Activated CD4-positive, alpha-beta T cell treated with anti-CD3 and anti-CD28 coated beads for 24 hours (primary cell): ENCODE data around the gene ST3GAL3.

ENCODE experiments used
- DNase-seq, 2 donors: peaks; one replicate each; pipeline ENCODE4 v3.0.0-alpha.2; 2020; ENCODE audit warnings: low read depth in 2 of 2

The ST3GAL3 gene

GRCh38 chr1:43786201-43786958, 79.0 kb downstream of the ST3GAL3 start:
- no peak for DNase-seq

- no peak for DNase-seq
Measured at GRCh38 chr1:43786960-43787359, 79.6 kb downstream of the ST3GAL3 start.

GRCh38 chr1:43789604-43790550, 82.5 kb downstream of the ST3GAL3 start:
- no peak for DNase-seq

GRCh38 chr1:43791243-43791642, 83.9 kb downstream of the ST3GAL3 start:
- no peak for DNase-seq

- DNase-seq: no peak
Measured at GRCh38 chr1:43796111-43796581, 88.8 kb downstream of the ST3GAL3 start.

- no peak for DNase-seq
Measured at GRCh38 chr1:43797891-43798290, 90.6 kb downstream of the ST3GAL3 start.

- no peak for DNase-seq
Measured at GRCh38 chr1:43799656-43800635, 92.6 kb downstream of the ST3GAL3 start.

GRCh38 chr1:43800771-43801170, 93.4 kb downstream of the ST3GAL3 start:
- no peak for DNase-seq

- no peak for DNase-seq
Measured at GRCh38 chr1:43801203-43801602, 93.9 kb downstream of the ST3GAL3 start.

GRCh38 chr1:43802356-43802980, 95.1 kb downstream of the ST3GAL3 start:
- no peak for DNase-seq

GRCh38 chr1:43803105-43803504, 95.8 kb downstream of the ST3GAL3 start:
- DNase-seq: no peak

GRCh38 chr1:43803646-43804045, 96.3 kb downstream of the ST3GAL3 start:
- no peak for DNase-seq

GRCh38 chr1:43804569-43804968, 97.2 kb downstream of the ST3GAL3 start:
- no peak for DNase-seq

- DNase-seq: no peak
Measured at GRCh38 chr1:43805340-43805739, 98.0 kb downstream of the ST3GAL3 start.

- DNase-seq: no peak
Measured at GRCh38 chr1:43806183-43806582, 98.8 kb downstream of the ST3GAL3 start.

- DNase-seq: no peak
Measured at GRCh38 chr1:43809097-43809673, 101.8 kb downstream of the ST3GAL3 start.

GRCh38 chr1:43812579-43812978, 105.2 kb downstream of the ST3GAL3 start:
- DNase-seq: no peak

GRCh38 chr1:43814401-43814800, 107.1 kb downstream of the ST3GAL3 start:
- DNase-seq: no peak

- DNase-seq: no peak
Measured at GRCh38 chr1:43817304-43817939, 110.1 kb downstream of the ST3GAL3 start.

GRCh38 chr1:43818691-43819090, 111.4 kb downstream of the ST3GAL3 start:
- no peak for DNase-seq
